Bronchial epithelial cell (primary cell): ENCODE results near the gene MIA2. TPM values are rescaled to one million over a fixed set of nuclear protein-coding genes. Genes with fewer than 3 reads are reported as not detected.
"Not testable (repeated sequence)": the region's sequence is repeated elsewhere in the genome, so short reads cannot be mapped to it uniquely, and the experiment has no call there.

Source experiments
- DNase-seq: peaks from one replicate; pipeline ENCODE4 v3.0.0-alpha.2; 2010; ENCODE audit warnings: low read depth
- FAIRE-seq: peaks from 2 replicates; lab custom pipeline; 2011; peaks lifted over from hg19 to GRCh38; lab: Jason Lieb, UNC
- H3K27me3 ChIP-seq: 2 replicates; pipeline ENCODE4 v1.5.1; 2011; ENCODE audit warnings: low read length; ENCODE audit not compliant: control insufficient read depth, insufficient read depth
- H3K36me3 ChIP-seq: 2 replicates; pipeline ENCODE4 v1.5.1; 2011; ENCODE audit warnings: low read length; ENCODE audit not compliant: control insufficient read depth, insufficient read depth
- H3K4me3 ChIP-seq: 2 replicates; pipeline ENCODE4 v1.5.1; 2011; ENCODE audit warnings: mild to moderate bottlenecking, low read depth, low read length, control low read depth
- CTCF ChIP-seq: IDR thresholded peaks from 2 replicates; pipeline ENCODE4 v1.5.1; 2011; ENCODE audit warnings: mild to moderate bottlenecking, moderate library complexity, low read length, control low read depth, inconsistent platforms; ENCODE audit not compliant: insufficient read depth, severe bottlenecking
- total RNA-seq: library from RNA; depleted of rRNA; stranded (reverse); fragments of >200 nt; gene quantifications from 2 replicates; pipeline ENCODE4 v1.2.1, GENCODE V29; 2014

Gene MIA2
- total RNA-seq, 1 donor from 2014 or later = 41.9 TPM

- DNase-seq (no peak), FAIRE-seq (no peak)
- Histone ChIP-seq H3K27me3 (no peaks in the 10 kb centered on the region), H3K4me3 (no peak overlapping the region), H3K36me3 (peaks cover 9% of the 10 kb centered on the region)
- no peak for TF ChIP-seq CTCF
These were observed 117.2 kb downstream of the MIA2 start for GRCh38 chr14:39350866-39351265.

GRCh38 chr14:39351708-39352107 is 118.0 kb downstream of the MIA2 start:
- DNase-seq = no peak
- no peak for FAIRE-seq
- H3K36me3 ChIP-seq = peaks cover 8% of the 10 kb centered on the region
- no peak for TF ChIP-seq CTCF
- no peak overlapping the region for H3K4me3 ChIP-seq
- no peaks in the 10 kb centered on the region for H3K27me3 ChIP-seq

- H3K36me3 ChIP-seq, H3K27me3 ChIP-seq, FAIRE-seq, DNase-seq, H3K4me3 ChIP-seq: not testable (repeated sequence)
These were observed 125.4 kb downstream of the MIA2 start for GRCh38 chr14:39359069-39359468.

- DNase-seq (no peak), FAIRE-seq (no peak)
- Histone ChIP-seq H3K36me3 (peaks cover 2% of the 10 kb centered on the region), H3K4me3 (no peak overlapping the region), H3K27me3 (no peaks in the 10 kb centered on the region)
- TF ChIP-seq CTCF = no peak
These were observed 126.6 kb downstream of the MIA2 start for GRCh38 chr14:39360316-39360715.

- H3K27me3 ChIP-seq, H3K36me3 ChIP-seq, FAIRE-seq, H3K4me3 ChIP-seq, DNase-seq: not testable (repeated sequence)
These were observed 127.8 kb downstream of the MIA2 start for GRCh38 chr14:39361556-39361955.

- Histone ChIP-seq H3K4me3 (no peak overlapping the region), H3K36me3 (no peaks in the 10 kb centered on the region), H3K27me3 (no peaks in the 10 kb centered on the region)
- no peak for DNase-seq
- no peak for FAIRE-seq
- TF ChIP-seq CTCF = no peak
These were observed 130.8 kb downstream of the MIA2 start for GRCh38 chr14:39364509-39364908.

- FAIRE-seq (no peak), DNase-seq (no peak)
- H3K36me3 ChIP-seq = peaks cover 1% of the 10 kb centered on the region
- H3K4me3 ChIP-seq = no peak overlapping the region
- no peaks in the 10 kb centered on the region for H3K27me3 ChIP-seq
- TF ChIP-seq CTCF = no peak
These were observed 131.6 kb downstream of the MIA2 start for GRCh38 chr14:39365354-39365753.
